Activated CD4-positive, alpha-beta T cell treated with anti-CD3 and anti-CD28 coated beads, Interleukin-2, amount 50 U/mL, for 24 hours (primary cell): Measurements from ENCODE around the gene CNPY2.
"Not testable (repeated sequence)": the region's sequence is repeated elsewhere in the genome, so short reads cannot be mapped to it uniquely, and the experiment has no call there.

Experiments used
- DNase-seq, 2 donors: peaks; one replicate each; pipeline ENCODE4 v3.0.0-alpha.2; 2020; ENCODE audit warnings: low read depth in 1 of 2, low spot score in 1 of 2

CNPY2 gene

GRCh38 chr12:56333679-56334489 is 18.1 kb upstream of the CNPY2 start, which contains the start of gene PAN2:
Gene PAN2, minus strand, starts transcription at chr12:56334000. Its CDS starts 906 bp downstream, at chr12:56333094.
- peak; percentile 74 to 94 for DNase-seq

DNA sequence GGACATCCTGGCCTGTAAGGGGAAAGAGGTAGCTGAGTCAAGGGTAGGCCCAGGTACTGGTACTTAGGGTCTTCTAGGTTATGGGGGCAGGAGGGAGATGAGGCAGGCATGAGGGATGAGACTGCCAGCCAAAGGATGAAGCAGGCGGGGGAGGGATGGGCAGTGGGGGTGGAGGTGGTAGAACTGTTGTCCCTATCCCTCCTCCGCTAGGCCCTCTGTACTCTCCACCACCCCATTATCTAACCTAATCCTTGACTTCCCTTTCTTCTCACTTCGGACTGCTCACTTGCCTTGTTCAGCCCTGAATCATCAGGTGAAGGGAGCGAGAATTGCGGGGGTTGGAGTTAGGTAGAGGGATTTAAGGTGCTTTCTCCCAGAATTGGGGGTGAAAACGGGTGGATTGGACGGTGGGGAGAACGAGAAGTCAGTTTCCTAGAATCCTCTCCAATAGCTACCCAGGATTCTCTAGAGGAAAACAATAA is 17.4 kb upstream of the CNPY2 start:
- no peak for DNase-seq

DNA sequence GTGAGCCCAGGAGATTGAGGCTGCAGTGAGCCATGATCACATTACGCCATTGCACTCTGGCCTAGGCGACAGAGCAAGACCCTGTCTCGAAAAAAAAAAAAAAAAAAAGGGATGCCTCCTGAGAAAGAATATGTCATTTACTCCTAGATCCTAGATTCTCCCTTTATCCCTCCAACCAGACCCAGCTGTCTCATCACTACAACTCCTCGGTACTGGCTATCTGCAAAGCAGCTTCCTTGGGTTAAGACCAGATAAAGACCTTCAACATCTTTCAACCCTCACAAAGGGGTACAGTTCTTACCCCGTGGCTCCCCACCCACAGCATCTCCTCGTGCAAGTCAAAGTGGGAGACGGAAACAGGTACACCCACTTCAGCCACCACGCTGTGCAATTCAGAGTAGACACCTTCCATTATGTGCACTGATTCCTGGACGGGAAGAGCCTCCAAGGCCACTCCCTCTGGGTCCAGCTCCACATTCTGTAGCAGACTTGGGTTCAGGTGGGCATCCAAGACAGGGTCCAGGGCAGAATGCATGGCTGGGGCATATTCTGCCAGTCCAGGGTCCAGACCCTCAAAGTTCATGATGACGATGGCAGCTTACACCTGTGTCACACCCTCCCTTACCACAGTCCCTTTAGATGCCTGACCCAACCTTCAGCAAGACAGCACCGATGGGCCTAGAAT is 16.9 kb upstream of the CNPY2 start:
- DNase-seq = no peak

DNA sequence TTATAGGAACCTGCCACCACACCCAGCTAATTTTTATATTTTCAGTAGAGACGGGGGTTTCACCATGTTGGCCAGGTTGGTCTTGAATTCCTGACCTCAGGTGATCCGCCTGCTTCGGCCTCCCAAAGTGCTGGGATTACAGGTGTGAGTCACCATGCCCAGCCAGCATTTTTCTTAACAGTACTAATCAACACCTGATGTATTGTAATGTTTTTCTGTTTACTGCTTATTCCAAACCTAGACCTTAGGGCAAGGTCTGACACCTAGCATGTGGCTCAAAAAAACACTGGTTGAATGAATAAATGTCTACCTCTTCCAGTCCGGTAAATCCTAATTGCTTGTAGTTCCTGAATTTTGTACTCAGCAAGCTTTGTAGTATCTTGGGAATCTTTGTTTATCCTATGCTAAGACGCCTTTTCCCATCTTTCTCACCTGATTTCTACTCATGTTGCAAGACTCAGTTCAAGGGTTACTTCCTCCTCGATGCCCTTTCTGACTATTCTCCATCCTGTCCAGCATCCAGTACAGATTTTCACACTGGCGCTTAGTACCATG is 15.2 kb upstream of the CNPY2 start:
- DNase-seq = no peak

DNA sequence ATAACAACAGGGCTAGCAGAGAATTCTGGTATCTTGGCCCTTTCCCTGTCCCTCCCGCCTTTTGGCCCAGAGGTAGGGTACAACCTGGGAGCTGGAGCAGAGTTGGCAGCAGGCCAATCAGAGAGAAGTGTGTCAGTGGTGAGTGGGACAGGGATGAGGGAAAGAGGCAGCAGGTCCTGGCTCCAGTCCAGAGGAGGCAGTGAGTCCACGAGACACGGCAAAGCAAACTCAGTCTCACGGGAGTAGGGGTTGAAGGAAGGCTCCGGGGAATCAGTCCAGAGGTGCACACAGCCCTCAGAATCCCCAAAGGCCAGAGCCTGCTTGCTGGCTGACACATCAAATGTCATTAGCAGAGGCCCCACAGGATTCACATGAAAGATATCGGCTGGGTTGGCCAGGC is 10.7 kb upstream of the CNPY2 start:
- no peak for DNase-seq

- DNase-seq = no peak
Observed at GRCh38 chr12:56326126-56326525, 10.3 kb upstream of the CNPY2 start.

- DNase-seq = no peak
Observed at GRCh38 chr12:56324206-56324605, 8.4 kb upstream of the CNPY2 start.

- DNase-seq = not testable (repeated sequence)
Observed at GRCh38 chr12:56321610-56322009, 5.8 kb upstream of the CNPY2 start.

- DNase-seq = no peak
Observed at GRCh38 chr12:56321027-56321426, 5.2 kb upstream of the CNPY2 start.

DNA sequence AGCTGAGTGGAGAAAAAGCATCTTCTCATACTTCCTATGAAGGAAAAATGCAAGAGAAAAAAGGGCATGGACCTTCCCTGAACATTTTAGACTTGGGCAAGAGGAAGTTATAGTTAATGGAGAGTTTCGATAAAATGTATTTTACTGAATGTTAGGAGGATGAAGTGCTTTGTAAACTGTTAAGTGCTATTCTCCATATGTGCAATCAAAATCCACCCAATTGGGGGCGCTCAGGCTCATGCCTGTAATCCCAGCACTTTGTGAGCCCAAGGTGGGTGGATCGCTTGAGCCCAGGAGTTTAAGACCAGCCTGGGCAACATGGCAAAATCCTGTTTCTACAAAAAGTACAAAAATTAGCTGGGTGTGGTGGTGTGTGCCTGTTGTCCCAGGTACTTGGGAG is 1.9 kb upstream of the CNPY2 start:
- DNase-seq = no peak

DNA sequence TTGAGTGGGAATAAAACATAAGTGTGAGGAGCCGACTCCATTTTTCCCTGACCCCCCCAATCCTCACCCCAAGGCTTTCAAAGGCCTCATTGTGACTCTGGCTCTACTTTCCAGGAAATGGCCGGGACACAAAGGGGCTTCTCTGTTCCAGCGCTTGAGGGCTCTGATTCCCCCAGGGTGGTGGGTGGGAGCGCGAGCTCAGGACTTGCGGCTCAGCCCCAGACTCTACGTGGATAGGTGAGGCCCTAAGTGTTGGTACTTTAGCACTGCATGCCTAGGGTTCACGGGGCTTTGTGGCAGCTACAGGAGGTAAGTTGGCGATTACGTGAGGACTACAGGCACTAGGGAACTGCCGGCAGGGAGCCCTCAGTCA is 553 bp downstream of the CNPY2 start:
- DNase-seq = no peak

DNA sequence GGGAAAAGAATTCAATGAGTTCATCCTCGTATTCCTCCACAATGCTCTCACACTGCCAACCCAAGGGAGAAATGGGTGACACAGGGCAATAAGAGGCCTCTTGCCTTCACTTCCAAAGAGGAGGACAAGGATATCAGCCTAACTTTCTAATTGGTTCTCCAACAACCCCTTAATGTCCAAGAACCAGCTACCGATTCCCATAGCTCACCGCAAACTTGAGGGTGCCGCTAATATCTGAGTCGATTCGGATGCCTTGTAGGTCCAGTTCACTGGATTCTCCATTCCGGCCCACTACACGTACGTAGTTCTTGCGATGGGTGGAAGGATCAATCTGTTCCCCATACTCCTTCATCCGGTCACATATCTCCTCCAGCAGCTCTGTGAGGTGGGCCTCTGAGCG is 4.8 kb downstream of the CNPY2 start:
- DNase-seq = no peak

GRCh38 chr12:56308714-56309113 is 7.1 kb downstream of the CNPY2 start:
- no peak for DNase-seq

DNA sequence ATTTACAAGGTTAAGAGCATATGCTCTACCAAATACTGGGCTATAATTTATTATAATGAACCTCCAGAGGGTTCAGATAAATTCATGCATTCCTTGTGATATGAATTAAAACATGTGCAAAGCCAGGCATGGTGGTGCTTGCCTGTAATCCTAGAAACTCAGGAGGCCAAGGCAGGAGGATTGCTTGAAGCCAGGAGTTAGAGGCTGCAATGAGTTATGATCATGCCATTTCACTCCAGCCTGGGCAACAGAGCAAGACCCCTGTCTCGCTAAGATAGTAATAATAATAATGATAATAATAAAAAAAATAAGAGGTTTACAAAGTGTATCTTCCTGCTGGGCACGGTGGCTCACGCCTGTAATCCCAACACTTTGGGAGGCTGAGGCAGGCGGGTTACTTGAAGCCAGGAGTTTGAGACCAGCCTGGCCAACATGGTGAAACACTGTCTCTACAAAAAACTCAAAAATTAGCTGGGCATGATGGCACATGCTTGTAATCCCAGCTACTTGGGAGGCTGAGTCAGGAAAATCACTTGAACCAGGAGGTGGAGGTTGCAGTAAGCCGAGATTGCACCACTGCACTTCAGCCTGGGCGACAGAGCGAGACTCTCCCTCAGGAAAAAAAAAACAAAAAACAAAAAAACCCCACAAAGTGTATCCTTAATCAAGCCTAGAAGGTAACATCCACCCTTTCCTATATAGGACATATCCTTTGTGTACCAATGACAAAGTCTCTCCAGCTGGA is 8.4 kb downstream of the CNPY2 start:
- no peak for DNase-seq

DNA sequence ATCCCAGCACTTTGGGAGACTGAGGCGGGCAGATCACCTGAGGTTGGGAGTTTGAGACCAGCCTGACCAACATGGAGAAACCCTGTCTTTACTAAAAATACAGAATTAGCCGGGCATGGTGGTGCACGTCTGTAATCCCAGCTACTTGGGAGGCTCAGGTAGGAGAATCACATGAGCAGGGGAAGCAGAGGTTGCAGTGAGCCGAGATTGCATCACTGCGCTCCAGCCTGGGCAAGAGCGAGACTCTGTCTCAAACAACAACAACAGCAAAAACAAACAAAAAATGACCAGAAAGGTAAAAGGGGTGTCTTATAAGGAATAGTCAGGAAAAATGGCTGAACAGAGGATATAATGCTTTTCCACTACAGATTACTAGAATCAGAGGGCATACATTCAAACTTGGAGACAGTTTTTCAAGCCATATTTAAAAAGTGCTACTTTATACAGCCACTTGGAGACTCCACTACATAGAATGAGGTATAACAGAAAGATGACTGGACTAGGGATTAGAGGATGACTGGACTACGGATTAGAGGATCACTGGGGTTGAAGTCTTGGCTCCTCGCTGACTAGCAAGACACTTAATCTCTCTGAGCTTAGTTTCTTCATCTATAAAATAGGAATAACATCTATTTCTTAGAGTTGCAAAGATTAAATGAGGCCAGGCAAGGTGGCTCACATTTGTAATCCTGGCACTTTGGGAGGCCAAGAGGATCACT is 10.8 kb downstream of the CNPY2 start:
- DNase-seq = no peak

DNA sequence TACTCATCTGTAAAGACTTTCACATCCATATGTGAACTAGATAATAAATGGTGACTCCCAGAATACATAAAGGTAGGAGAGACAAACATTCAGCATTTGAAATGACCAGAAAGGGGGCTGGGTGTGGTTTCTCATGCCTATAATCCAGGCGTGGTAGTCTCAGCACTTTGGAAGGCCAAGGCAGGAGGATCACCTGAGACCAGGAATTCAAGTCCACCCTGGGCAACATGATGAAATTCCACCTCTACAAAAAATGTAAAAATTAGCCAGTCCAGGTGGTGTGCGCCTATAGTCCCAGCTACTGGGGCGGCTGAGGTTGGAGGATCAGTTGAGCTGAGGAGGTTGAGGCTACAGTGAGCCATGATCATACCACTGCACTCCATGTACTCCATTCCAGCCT is 11.5 kb downstream of the CNPY2 start:
- DNase-seq = no peak

- no peak for DNase-seq
Observed at GRCh38 chr12:56300644-56301464, 14.9 kb downstream of the CNPY2 start.

- DNase-seq = peak; percentile 93 to 98
Observed at GRCh38 chr12:56299853-56300643, 15.7 kb downstream of the CNPY2 start, which contains the start of gene CS. Gene CS, minus strand, starts transcription at chr12:56300330. Its CDS starts 129 bp downstream, at chr12:56300201.

DNA sequence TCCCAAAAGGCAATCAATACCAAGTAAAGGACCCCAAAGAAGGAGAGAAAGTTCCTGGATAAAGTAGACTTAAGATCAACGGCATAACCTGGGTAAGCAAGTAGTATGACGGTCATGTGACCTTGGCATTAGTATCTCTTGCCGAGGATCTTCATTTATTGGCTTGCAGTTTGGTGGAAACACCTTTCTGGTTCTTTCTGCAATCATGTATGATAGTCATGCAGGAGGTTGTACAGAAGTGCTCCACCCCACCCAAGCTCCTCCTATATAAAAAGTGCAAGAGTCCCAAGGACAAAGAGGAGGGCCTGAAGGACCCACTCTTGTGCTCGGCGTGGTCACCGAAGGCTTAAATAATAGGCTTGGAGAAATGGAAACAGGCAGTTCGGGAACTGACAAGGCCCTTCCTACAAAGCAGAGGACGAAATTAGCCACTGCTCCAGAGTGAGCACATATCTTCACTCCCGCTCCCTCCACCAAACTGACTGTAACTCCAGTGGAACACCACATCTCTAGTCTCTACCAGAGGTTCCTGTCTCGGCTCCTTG is 16.4 kb downstream of the CNPY2 start:
- DNase-seq = no peak
